Astrocyte (in vitro differentiated cells and primary cell): ENCODE results near the gene B3GALT4. TPM values are rescaled to one million over a fixed set of nuclear protein-coding genes. Genes with fewer than 3 reads are reported as not detected.
"Not testable (repeated sequence)": the region's sequence is repeated elsewhere in the genome, so short reads cannot be mapped to it uniquely, and the experiment has no call there.

Source experiments
- DNase-seq: peaks from one replicate; pipeline ENCODE4 v3.0.0-alpha.2; 2010; ENCODE audit warnings: low read depth
- FAIRE-seq: peaks from 2 replicates; lab custom pipeline; 2011; peaks lifted over from hg19 to GRCh38; lab: Jason Lieb, UNC
- H2AFZ ChIP-seq: 2 replicates; pipeline ENCODE4 v1.6.0; 2012; ENCODE audit warnings: low read depth, low read length, inconsistent platforms
- H3K27ac ChIP-seq: 2 replicates; pipeline ENCODE4 v1.5.1; 2011; ENCODE audit warnings: low read depth, low read length, inconsistent platforms
- H3K27me3 ChIP-seq: 2 replicates; pipeline ENCODE4 v1.6.0; 2011; ENCODE audit warnings: low read length, inconsistent platforms; ENCODE audit not compliant: insufficient read depth
- H3K36me3 ChIP-seq: 2 replicates; pipeline ENCODE4 v1.5.1; 2011; ENCODE audit warnings: low read length, inconsistent platforms; ENCODE audit not compliant: insufficient read depth
- H3K4me1 ChIP-seq: 2 replicates; pipeline ENCODE4 v1.5.1; 2011; ENCODE audit warnings: low read length, inconsistent platforms; ENCODE audit not compliant: insufficient read depth
- H3K4me2 ChIP-seq: 2 replicates; pipeline ENCODE4 v1.6.0; 2012; ENCODE audit warnings: low read length, inconsistent platforms
- H3K4me3 ChIP-seq: 2 replicates; pipeline ENCODE4 v1.5.1; 2011; ENCODE audit warnings: low read depth, mild to moderate bottlenecking, low read length, inconsistent platforms; ENCODE audit not compliant: insufficient read depth
- H3K79me2 ChIP-seq: 2 replicates; pipeline ENCODE4 v1.6.0; 2012; ENCODE audit warnings: mild to moderate bottlenecking, low read length, inconsistent platforms; ENCODE audit not compliant: insufficient read depth
- H3K9ac ChIP-seq: 2 replicates; pipeline ENCODE4 v1.6.0; 2012; ENCODE audit warnings: mild to moderate bottlenecking, low read length, inconsistent platforms
- H3K9me3 ChIP-seq: 2 replicates; pipeline ENCODE4 v1.5.1; 2012; ENCODE audit warnings: low read depth, mild to moderate bottlenecking, low read length, inconsistent platforms; ENCODE audit not compliant: insufficient read depth
- H4K20me1 ChIP-seq: 2 replicates; pipeline ENCODE4 v1.6.0; 2012; ENCODE audit warnings: low read length, inconsistent platforms; ENCODE audit not compliant: insufficient read depth
- H3K27ac Mint-ChIP-seq: one replicate; pipeline ENCODE4 v1.8.0; 2021; ENCODE audit warnings: mild to moderate bottlenecking, mixed read lengths; ENCODE audit not compliant: unreplicated experiment
- H3K27me3 Mint-ChIP-seq: one replicate; pipeline ENCODE4 v1.8.0; 2021; ENCODE audit warnings: low read depth, mixed read lengths; ENCODE audit not compliant: unreplicated experiment
- H3K36me3 Mint-ChIP-seq: one replicate; pipeline ENCODE4 v1.8.0; 2021; ENCODE audit warnings: low read depth, mixed read lengths; ENCODE audit not compliant: unreplicated experiment
- H3K4me1 Mint-ChIP-seq: one replicate; pipeline ENCODE4 v1.8.0; 2021; ENCODE audit warnings: low read depth, mixed read lengths; ENCODE audit not compliant: unreplicated experiment
- H3K4me3 Mint-ChIP-seq: one replicate; pipeline ENCODE4 v1.8.0; 2021; ENCODE audit warnings: mild to moderate bottlenecking, moderate library complexity, mixed read lengths; ENCODE audit not compliant: unreplicated experiment
- H3K9me3 Mint-ChIP-seq: one replicate; pipeline ENCODE4 v1.8.0; 2021; ENCODE audit warnings: mild to moderate bottlenecking, mixed read lengths; ENCODE audit not compliant: unreplicated experiment
- CTCF ChIP-seq: IDR thresholded peaks from 2 replicates; pipeline ENCODE4 v1.5.1; 2011; ENCODE audit warnings: low read depth, mild to moderate bottlenecking, inconsistent platforms, low read length, moderate library complexity; ENCODE audit not compliant: insufficient read depth
- EZH2 ChIP-seq: IDR thresholded peaks from 2 replicates; pipeline ENCODE4 v1.6.1; 2012; ENCODE audit warnings: mild to moderate bottlenecking, low read length, inconsistent platforms; ENCODE audit not compliant: insufficient read depth
- total RNA-seq: library from RNA; stranded (reverse); gene quantifications from 2 replicates; pipeline ENCODE4 v1.2.1, GENCODE V29; 2021

The B3GALT4 gene
- total RNA-seq, 1 donor from 2014 or later, result 1.5 TPM

DNA sequence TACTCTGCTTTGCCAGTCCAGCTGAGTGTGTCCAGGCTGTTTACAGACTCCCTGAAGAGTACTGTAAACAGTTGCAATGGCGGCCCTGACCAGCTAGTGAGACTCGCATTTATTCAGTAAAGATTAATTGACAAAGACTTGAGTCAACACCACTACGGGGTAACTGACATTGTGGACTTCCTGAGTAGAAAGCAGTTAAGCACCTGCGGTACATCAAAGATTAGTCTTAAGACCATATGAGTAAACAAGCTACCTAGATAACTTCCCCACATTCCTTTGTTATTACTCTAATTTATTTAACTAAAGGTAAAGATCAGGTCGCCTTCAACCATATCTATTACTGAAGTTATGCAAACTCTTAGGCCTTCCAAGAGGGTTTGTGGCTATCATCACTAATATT is 17.9 kb upstream of the B3GALT4 start:
- Histone ChIP-seq H3K79me2 (no peaks in the 10 kb centered on the region), H3K27ac (no peak overlapping the region), H3K9ac (no peak overlapping the region), H3K4me1 (peaks cover 5% of the 10 kb centered on the region), H3K27me3 (no peaks in the 10 kb centered on the region), H3K9me3 (no peaks in the 10 kb centered on the region), H3K36me3 (peaks cover 12% of the 10 kb centered on the region), H2AFZ (no peak overlapping the region), H4K20me1 (no peaks in the 10 kb centered on the region), H3K4me2 (no peak overlapping the region), H3K4me3 (no peak overlapping the region)
- Mint-ChIP-seq H3K4me1 (peaks cover 2% of the 10 kb centered on the region), H3K27ac (no peak overlapping the region), H3K9me3 (no peaks in the 10 kb centered on the region), H3K27me3 (no peaks in the 10 kb centered on the region), H3K36me3 (peaks cover 12% of the 10 kb centered on the region), H3K4me3 (no peak overlapping the region)
- DNase-seq (no peak), FAIRE-seq (no peak)
- TF ChIP-seq EZH2, result no peak
- TF ChIP-seq CTCF, result no peak

DNA sequence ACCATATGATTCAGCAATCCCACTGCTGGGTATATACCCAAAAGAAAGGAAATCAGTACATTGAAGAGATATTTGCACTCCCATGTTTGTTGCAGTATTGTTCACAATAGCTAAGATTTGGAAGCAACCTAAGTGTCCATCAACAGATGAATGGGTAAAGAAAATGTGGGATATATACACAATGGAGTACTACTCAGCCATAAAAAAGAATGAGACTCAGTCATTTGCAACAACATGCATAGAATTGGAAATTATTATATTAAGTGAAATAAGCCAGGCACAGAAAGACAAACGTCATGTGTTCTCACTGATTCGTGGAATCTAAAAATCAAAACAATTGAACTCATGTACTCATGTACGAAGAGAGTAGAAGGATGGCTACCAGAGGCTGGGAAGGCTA is 14.4 kb upstream of the B3GALT4 start:
- H3K27me3 ChIP-seq, H3K4me1 ChIP-seq, H3K4me1 Mint-ChIP-seq, H3K79me2 ChIP-seq, H2AFZ ChIP-seq, DNase-seq, H3K4me2 ChIP-seq, H3K27ac ChIP-seq, H3K27ac Mint-ChIP-seq, H3K4me3 ChIP-seq, H4K20me1 ChIP-seq, H3K27me3 Mint-ChIP-seq, H3K9me3 Mint-ChIP-seq, FAIRE-seq, H3K9me3 ChIP-seq, H3K4me3 Mint-ChIP-seq, H3K9ac ChIP-seq: not testable (repeated sequence)
- H3K36me3 ChIP-seq, result peaks cover 16% of the 10 kb centered on the region
- H3K36me3 Mint-ChIP-seq, result peaks cover 22% of the 10 kb centered on the region

DNA sequence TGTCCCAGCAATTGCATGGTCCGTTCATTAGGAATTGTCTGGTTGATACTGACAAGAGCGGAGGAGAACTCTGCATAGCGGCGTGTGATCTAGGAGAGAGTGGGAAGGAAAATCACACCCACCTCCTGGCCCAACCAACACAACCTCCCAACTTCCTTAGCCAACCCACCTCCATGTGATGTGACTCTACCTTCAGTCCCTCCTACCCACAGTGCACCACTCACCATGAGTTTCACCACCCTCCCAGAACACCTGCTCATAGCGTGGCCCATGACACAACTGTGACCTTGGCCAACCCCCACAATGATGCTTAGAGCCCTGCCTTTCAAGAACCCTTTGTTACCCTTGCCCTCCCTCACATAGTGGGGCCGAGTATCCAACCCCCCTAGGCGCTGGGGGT is 12.9 kb upstream of the B3GALT4 start:
- TF ChIP-seq CTCF (no peak), EZH2 (no peak)
- Histone ChIP-seq H3K27ac (no peak overlapping the region), H3K4me1 (peaks cover 5% of the 10 kb centered on the region), H3K36me3 (peaks cover 15% of the 10 kb centered on the region), H3K9me3 (no peaks in the 10 kb centered on the region), H3K9ac (no peak overlapping the region), H3K79me2 (peaks cover 3% of the 10 kb centered on the region), H2AFZ (no peak overlapping the region), H3K4me2 (no peak overlapping the region), H4K20me1 (no peaks in the 10 kb centered on the region), H3K27me3 (no peaks in the 10 kb centered on the region), H3K4me3 (no peak overlapping the region)
- H3K4me3 Mint-ChIP-seq, result no peak overlapping the region
- FAIRE-seq, result no peak
- H3K9me3 Mint-ChIP-seq, result no peaks in the 10 kb centered on the region
- no peaks in the 10 kb centered on the region for H3K27me3 Mint-ChIP-seq
- peaks cover 21% of the 10 kb centered on the region for H3K36me3 Mint-ChIP-seq
- DNase-seq, result no peak
- peaks cover 2% of the 10 kb centered on the region for H3K4me1 Mint-ChIP-seq
- no peak overlapping the region for H3K27ac Mint-ChIP-seq
